K562 (cell line): ENCODE data around the gene MLX. TPM values are rescaled to one million over a fixed set of nuclear protein-coding genes. Genes with fewer than 3 reads are reported as not detected.

Experiments used
- CC2D1A ChIP-seq: fragments of 450-650 bp; IDR thresholded peaks from 2 replicates; pipeline ENCODE4 v1.6.1; 2017; ENCODE audit warnings: mild to moderate bottlenecking
- EP400 ChIP-seq: fragments of 450-650 bp; IDR thresholded peaks from 2 replicates; pipeline ENCODE4 v1.6.1; 2017; ENCODE audit warnings: antibody characterized with exemption, mild to moderate bottlenecking, moderate library complexity
- FOSL1 ChIP-seq: fragments of 200-800 bp; sonication (Bioruptor generic); conservative IDR thresholded peaks from 2 replicates; pipeline ENCODE4 v1.6.1; 2016; ENCODE audit warnings: missing genetic modification characterization, missing compliant biosample characterization
- FUS ChIP-seq: fragments of 200-400 bp; formaldehyde crosslinking; optimal IDR thresholded peaks from 2 replicates; pipeline ENCODE3; 2017; ENCODE audit warnings: low read depth, low read length
- HDAC2 ChIP-seq: fragments of 450-650 bp; IDR thresholded peaks from 2 replicates; pipeline ENCODE4 v1.6.1; 2016; ENCODE audit warnings: mild to moderate bottlenecking
- HNRNPK ChIP-seq: fragments of 200-400 bp; formaldehyde crosslinking; IDR thresholded peaks from one replicate; pipeline ENCODE4 v1.6.1; 2018; ENCODE audit warnings: mild to moderate bottlenecking, low read depth, low read length; ENCODE audit not compliant: poor library complexity, severe bottlenecking
- MED1 ChIP-seq: sonication (generic); formaldehyde crosslinking; IDR thresholded peaks from 2 replicates; pipeline ENCODE4 v1.8.1; 2023; ENCODE audit warnings: missing genetic modification reagents, borderline replicate concordance
- MLLT1 ChIP-seq, 2 experiments: fragments of 450-650 bp; IDR thresholded peaks; 2 replicates each; pipeline ENCODE4 v1.6.1; 2016
- NFE2 ChIP-seq: IDR thresholded peaks from 2 replicates; pipeline ENCODE4 v1.6.1; 2014; ENCODE audit warnings: antibody characterized with exemption, low read depth
- POLR2G ChIP-seq: fragments of 200-400 bp; formaldehyde crosslinking; IDR thresholded peaks from 2 replicates; pipeline ENCODE4 v1.6.1; 2017; ENCODE audit warnings: low read depth, mild to moderate bottlenecking, antibody characterized with exemption, low read length, moderate library complexity
- RB1 ChIP-seq: fragments of 450-650 bp; IDR thresholded peaks from 2 replicates; pipeline ENCODE4 v1.6.1; 2017; ENCODE audit warnings: low read depth, mild to moderate bottlenecking
- RBFOX2 ChIP-seq: fragments of 200-400 bp; formaldehyde crosslinking; IDR thresholded peaks from 2 replicates; pipeline ENCODE4 v1.6.1; 2017; ENCODE audit warnings: low read depth, mild to moderate bottlenecking, low read length, moderate library complexity
- TFE3 ChIP-seq: fragments of 450-650 bp; formaldehyde crosslinking; IDR thresholded peaks from 2 replicates; pipeline ENCODE4 v1.4.0; 2020; ENCODE audit warnings: mild to moderate bottlenecking, mixed read lengths
- ZNF263 ChIP-seq: sonication (generic); formaldehyde crosslinking; IDR thresholded peaks from 2 replicates; pipeline ENCODE4 v1.8.0; 2022; ENCODE audit warnings: mild to moderate bottlenecking, missing genetic modification reagents, borderline replicate concordance
- ZNF561 ChIP-seq: fragments of 450-650 bp; formaldehyde crosslinking; conservative IDR thresholded peaks from 2 replicates; pipeline ENCODE4 v1.4.0; 2020; ENCODE audit warnings: mild to moderate bottlenecking, moderate library complexity
- ZNF592 ChIP-seq: fragments of 450-650 bp; IDR thresholded peaks from 2 replicates; pipeline ENCODE4 v1.6.1; 2017; ENCODE audit warnings: antibody characterized with exemption, mild to moderate bottlenecking
- ZNF766 ChIP-seq: fragments of 200-800 bp; sonication (Bioruptor generic); conservative IDR thresholded peaks from 2 replicates; pipeline ENCODE4 v1.6.1; 2016; ENCODE audit warnings: missing genetic modification characterization, missing compliant biosample characterization
- polyA plus RNA-seq, 8 experiments: library from polyadenylated mRNA; depleted of rRNA in 4 of 8; stranded (reverse) in 5 of 8; unstranded in 3 of 8; fragments of >200 nt; fragmentation: Nextera tagmentation in 2 of 8; fragmentation: Illumina TruSeq in 1 of 8; extraction: Ambion mirVana in 2 of 8; extraction: Trizol in 1 of 8; gene quantifications; 2 replicates each; pipeline versions ENCODE4 v1.2.1 to v1.2.3, GENCODE V29; 2011 to 2014; ENCODE audit warnings: inconsistent platforms in 1 of 8, missing spikeins in 1 of 8
- total RNA-seq, 7 experiments: library from RNA; depleted of rRNA in 6 of 7; stranded (reverse); fragments of >200 nt in 6 of 7; fragmentation: Illumina TruSeq in 2 of 7; extraction: Trizol in 2 of 7; gene quantifications; 2 replicates each; pipeline versions ENCODE4 v1.2.1 to v1.2.3, GENCODE V29; 2011 to 2021; ENCODE audit warnings: low replicate concordance in 1 of 7
- TF ChIP-seq, protein P1 (sequence below), 2 experiments: IDR thresholded peaks; 2 replicates each; pipeline ENCODE4 v1.6.1; 2012; ENCODE audit warnings: improper control_type of control experiment in 2 of 2, low read depth in 2 of 2, low read length in 2 of 2, borderline replicate concordance in 1 of 2

The MLX gene
- total and polyA plus RNA-seq, 9 of the 15 experiments (the other 6 are each of a cell fraction or from before 2014, with no cell fraction given): 42.9 to 100 (median 58.9) TPM

DNA sequence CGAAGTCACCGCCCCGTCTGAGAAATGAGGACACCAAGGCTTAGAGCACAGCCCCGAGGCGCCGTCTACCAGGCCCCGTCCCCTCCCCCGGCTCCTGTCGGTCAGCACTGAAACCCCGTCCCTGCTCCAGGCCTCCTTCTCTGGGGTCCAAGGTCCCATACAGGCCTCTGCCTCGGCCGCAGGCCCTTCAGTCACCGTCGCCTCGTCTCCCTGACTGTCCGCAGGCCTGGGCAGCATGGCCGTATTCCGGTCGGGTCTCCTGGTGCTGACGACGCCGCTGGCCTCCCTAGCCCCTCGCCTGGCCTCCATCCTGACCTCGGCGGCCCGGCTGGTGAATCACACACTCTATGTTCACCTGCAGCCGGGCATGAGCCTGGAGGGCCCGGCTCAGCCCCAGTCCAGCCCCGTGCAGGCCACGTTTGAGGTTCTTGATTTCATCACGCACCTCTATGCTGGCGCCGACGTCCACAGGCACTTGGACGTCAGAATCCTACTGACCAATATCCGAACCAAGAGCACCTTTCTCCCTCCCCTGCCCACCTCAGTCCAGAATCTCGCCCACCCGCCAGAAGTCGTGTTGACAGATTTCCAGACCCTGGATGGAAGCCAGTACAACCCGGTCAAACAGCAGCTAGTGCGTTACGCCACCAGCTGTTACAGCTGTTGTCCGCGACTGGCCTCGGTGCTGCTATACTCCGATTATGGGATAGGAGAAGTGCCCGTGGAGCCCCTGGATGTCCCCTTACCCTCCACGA lies 4.3 kb upstream of the MLX start (continued):
- TF ChIP-seq TFE3 (CRISPR knock-in tag) (no peak), FUS (no peak), POLR2G (peak; percentile 64; the same call in 1 of the 2 replicates), HDAC2 (0 out of 2 replicates have a peak, but pooled peaks have one; percentile 10), ZNF592 (0 out of 2 replicates have a peak, but pooled peaks have one; percentile 52), ZNF263 (CRISPR knock-in tag) (no peak), RBFOX2 (peak; percentile 83), NFE2 (peak; percentile 9; the same call in 1 of the 2 replicates), ZNF561 (no peak), CC2D1A (no peak), MED1 (CRISPR knock-in tag) (no peak), HNRNPK (no peak), FOSL1 (tag) (no peak), EP400 (no peak; the same call in 1 of the 2 replicates), MLLT1 (IDR thresholded peaks at IDR 0.05) (no peak), ZNF766 (CRISPR knock-in tag) (no peak), RB1 (no peak)
- TF ChIP-seq, protein P1, sequence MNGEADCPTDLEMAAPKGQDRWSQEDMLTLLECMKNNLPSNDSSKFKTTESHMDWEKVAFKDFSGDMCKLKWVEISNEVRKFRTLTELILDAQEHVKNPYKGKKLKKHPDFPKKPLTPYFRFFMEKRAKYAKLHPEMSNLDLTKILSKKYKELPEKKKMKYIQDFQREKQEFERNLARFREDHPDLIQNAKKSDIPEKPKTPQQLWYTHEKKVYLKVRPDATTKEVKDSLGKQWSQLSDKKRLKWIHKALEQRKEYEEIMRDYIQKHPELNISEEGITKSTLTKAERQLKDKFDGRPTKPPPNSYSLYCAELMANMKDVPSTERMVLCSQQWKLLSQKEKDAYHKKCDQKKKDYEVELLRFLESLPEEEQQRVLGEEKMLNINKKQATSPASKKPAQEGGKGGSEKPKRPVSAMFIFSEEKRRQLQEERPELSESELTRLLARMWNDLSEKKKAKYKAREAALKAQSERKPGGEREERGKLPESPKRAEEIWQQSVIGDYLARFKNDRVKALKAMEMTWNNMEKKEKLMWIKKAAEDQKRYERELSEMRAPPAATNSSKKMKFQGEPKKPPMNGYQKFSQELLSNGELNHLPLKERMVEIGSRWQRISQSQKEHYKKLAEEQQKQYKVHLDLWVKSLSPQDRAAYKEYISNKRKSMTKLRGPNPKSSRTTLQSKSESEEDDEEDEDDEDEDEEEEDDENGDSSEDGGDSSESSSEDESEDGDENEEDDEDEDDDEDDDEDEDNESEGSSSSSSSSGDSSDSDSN (IDR thresholded peaks at IDR 0.05; ENCODE audit: borderline replicate concordance in 1 of 2, low read depth in 2 of 2, low read length in 2 of 2): no peak
